ENCODE data around the gene NAA80.
"Not testable (repeated sequence)": the region's sequence is repeated elsewhere in the genome, so short reads cannot be mapped to it uniquely, and the experiment has no call there.

The NAA80 gene

GRCh38 chr3:50316657-50317242 is 17.5 kb upstream of the NAA80 start:
- no peak for DNase-seq

- DNase-seq, result no peak
These were observed 15.6 kb upstream of the NAA80 start for GRCh38 chr3:50314816-50315215.

- no peak for DNase-seq
These were observed 15.1 kb upstream of the NAA80 start for GRCh38 chr3:50314342-50314741.

- DNase-seq, result not testable (repeated sequence)
These were observed 12.8 kb upstream of the NAA80 start for GRCh38 chr3:50312041-50312440.

GRCh38 chr3:50304601-50305000 is 5.4 kb upstream of the NAA80 start:
- no peak for DNase-seq

GRCh38 chr3:50303013-50303815 is 4.0 kb upstream of the NAA80 start, which contains the start of gene HYAL1:
TSS of gene HYAL1 (minus strand) at chr3:50303574. CDS start at chr3:50302956, 618 bp downstream.
- DNase-seq, result peak in 1 of 56 donors; percentile 30

- DNase-seq, result no peak
These were observed 3.1 kb upstream of the NAA80 start for GRCh38 chr3:50302095-50303012.

- DNase-seq, result no peak
These were observed 1.6 kb upstream of the NAA80 start for GRCh38 chr3:50300681-50301254.

- DNase-seq, result peak in 33 of 56 donors; percentile 26 to 84 (median 67)
These were observed 900 bp upstream of the NAA80 start for GRCh38 chr3:50299929-50300680.

- no peak for DNase-seq
These were observed 378 bp upstream of the NAA80 start for GRCh38 chr3:50299638-50299928.

GRCh38 chr3:50297896-50298725 is 1.1 kb downstream of the NAA80 start:
- no peak for DNase-seq

- no peak for DNase-seq
These were observed 1.8 kb downstream of the NAA80 start for GRCh38 chr3:50297384-50297775.

- DNase-seq, result no peak
These were observed 2.4 kb downstream of the NAA80 start for GRCh38 chr3:50296721-50297383.

- no peak for DNase-seq
These were observed 3.4 kb downstream of the NAA80 start for GRCh38 chr3:50295553-50296431.

GRCh38 chr3:50294492-50295403 is 4.5 kb downstream of the NAA80 start:
- DNase-seq, result no peak

GRCh38 chr3:50294089-50294488 is 5.1 kb downstream of the NAA80 start:
- DNase-seq, result no peak

- DNase-seq, result no peak
These were observed 6.0 kb downstream of the NAA80 start for GRCh38 chr3:50293079-50293801.
